UCSD-AML1 (cell line): ENCODE data around the gene LITAF.
"Not testable (repeated sequence)": the region's sequence is repeated elsewhere in the genome, so short reads cannot be mapped to it uniquely, and the experiment has no call there.

ENCODE experiments used
- DNase-seq: peaks from one replicate; lab custom pipeline; 2025; ENCODE audit not compliant: unreplicated experiment; lab: John Stamatoyannopoulos, UW

LITAF gene

GRCh38 chr16:11621539-11621919 lies 34.8 kb upstream of the LITAF start:
- no peak for DNase-seq

DNA sequence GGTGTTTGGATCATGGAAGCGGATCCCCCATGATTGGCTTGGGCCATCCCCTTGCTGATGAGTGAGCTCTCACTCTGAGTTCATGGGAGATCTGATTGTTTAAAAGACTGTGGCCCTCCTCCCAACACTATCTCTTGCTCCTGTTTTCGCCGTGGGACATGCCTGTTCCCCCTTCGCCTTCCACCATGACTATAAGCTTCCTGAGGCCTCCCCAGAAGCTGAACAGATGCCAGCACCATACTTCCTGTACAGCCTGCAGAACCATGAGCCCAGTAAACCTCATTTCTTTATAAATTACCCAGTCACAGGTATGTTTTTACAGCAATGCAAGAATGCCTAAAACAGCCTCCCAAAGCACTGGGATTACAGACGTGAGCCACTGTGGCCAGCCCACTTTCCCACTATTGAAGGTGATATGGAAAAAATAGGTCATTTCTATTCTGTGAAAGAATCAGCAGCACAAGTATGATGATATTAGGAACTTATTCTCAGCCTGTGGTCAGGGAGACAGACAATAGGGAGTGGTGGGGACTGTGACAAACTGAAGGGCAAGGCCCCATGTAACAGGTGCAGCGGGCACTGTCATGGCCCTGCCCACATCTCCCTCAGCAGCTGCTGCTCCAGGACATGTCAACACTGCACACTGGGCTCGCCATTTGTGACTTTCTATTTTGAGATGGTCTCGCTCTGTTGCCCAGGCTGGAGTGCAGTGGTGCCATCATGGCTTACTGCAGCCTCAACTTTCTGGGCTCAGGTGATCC lies 33.7 kb upstream of the LITAF start:
- no peak for DNase-seq

DNA sequence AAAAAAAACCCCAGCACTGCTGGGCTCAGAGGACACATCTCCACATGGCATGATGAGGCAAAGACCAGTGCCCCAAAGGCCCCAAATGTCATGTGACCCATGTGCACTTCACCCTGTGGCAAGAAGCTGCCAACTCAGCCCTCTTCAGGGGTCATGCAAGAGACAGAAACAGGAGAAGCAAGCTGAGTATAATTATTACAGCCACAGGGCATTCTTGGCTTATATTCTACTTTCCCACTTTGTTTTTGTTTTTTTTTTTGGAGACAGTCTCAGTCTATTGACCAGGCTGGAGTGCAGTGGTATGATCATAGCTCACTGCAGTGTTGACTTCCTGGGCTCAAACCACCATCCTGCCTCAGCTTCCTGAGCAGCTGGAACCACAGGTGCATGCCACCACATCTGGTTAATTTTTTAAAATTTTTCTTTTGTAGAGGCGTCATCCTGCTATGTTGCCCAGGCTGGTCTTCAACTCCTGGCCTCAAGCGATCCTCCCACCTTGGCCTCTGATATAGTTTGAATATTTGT lies 32.7 kb upstream of the LITAF start:
- DNase-seq, result peak; percentile 50

GRCh38 chr16:11618107-11618717 lies 31.5 kb upstream of the LITAF start:
- no peak for DNase-seq

- no peak for DNase-seq
These were observed 29.2 kb upstream of the LITAF start for GRCh38 chr16:11615748-11616447.

DNA sequence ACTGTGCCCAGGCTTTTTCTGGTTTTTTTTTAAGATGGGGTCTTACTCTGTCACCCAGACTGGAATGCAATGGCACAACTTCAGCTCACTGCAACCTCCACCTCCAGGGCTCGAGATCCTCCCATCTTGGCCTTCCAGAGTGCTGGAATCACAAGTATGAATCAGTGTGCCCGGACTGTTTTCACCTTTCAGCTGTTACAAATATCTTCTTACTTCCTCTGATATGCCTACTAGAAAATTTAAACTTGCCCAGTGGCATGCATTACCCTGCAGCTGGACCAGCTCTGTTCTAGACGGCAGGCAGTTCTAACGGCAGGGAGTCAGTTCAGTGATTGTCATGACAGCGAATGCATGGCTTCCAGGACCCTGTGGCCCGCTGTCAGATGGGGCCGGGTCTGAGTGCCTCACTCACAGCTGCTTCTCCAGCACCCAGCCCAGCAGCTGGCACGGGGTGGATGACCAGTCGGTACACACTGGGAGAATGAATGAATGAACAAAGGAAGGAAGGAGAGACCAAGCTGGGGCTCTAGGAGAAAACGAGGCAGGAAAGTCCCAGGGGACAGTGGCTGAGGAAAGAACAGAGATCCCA lies 28.0 kb upstream of the LITAF start:
- DNase-seq, result no peak

DNA sequence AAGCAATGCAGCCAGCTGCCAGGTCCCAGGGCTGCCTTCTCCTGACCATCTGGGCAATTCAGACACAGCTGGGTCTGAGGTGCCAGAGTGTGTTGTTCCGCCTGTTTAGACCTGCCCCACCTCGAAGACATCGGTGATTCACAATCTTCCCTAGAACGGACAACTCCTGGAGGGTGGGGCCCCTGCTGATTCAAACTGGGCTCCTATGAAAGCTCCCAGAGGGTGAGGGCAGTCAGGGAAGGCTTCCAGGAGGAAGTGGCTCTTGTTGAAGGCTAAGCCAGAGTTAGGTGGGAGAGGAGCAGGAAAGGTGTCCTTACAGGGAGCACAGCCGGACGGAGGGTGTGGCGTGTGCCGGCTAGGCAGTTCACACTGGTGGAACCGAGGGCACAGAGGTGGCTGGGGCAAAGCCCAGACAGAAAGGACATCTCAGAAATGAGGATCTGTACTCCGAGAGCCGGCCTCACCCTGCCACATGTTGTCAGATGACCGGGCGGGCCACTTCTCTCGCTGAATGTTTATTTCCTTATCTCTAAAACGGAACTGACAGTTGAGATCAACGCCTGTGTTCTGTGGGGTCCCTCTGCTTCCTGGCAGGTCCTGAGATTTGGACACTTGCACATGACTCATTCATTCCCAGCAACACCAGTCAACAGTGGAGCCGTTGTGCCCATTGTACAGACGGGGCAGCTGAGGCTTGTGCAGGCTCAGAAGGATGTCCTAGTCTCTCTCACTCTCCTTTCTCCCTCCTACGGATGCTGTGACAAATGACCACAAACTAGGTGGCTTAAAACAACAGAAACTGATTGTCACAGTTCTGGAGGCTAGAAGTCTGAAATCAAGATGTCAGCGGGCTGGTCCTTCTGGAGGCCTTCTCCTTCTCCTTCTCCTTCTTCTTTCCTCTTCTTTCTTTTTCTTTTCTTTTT lies 26.9 kb upstream of the LITAF start:
- peak; percentile 51 for DNase-seq

DNA sequence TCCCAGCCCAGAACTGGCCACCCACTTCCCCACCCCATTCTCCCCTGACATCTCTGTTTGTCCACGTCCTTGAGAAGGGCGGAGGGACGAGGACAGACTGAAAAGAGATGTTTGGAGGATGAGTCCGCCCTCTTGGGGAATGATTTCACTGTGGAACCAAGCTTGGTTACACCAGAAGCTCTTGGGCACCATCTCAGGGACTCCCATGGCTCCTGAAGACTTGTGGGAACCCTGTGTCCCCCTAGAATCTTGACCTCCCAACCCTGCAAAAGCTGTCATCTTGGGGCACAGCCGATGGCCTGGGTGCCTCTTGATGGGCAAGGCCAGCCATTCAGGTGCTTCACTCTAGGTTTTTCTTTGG lies 25.9 kb upstream of the LITAF start:
- DNase-seq, result no peak

GRCh38 chr16:11611871-11612664 lies 25.3 kb upstream of the LITAF start:
- DNase-seq, result peak; percentile 54

DNA sequence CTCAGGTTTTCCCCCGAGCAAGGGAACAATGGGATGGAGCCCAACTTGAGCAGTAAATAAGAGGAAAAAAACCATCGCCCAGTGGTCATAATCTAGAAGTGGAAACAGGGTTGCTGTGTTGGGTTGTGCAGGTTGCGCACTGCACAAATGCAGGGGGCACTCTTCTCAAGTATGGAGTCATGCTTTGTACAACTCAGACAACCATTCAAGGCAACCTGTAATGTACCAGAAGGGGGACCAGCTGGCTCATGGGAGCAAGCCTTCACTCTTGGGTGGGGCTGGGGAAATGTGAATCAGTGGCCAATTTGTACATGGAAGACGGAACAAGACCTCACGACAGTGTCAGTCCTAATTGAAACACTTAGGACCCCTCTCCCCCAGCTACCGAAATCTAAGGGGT lies 23.9 kb upstream of the LITAF start:
- DNase-seq, result no peak

DNA sequence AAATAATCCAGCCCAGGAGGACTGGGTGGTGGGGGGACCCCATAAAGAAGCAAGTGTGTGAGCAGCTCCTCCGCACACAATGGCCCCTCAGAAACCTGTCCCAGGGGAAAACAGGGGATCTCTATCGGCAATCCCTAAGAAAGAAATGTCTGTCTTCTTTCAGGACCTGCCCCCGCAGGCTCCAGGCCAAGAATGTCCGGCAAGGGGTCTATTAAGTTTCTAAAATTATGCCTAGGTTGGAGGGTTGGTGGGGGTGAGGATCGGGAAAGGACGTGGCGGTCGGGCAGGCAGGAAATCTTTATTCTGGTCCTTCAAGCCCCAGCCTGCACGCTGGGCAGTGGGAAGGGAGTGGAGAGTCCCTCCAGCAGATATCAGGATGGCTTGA lies 23.4 kb upstream of the LITAF start:
- DNase-seq, result no peak

DNA sequence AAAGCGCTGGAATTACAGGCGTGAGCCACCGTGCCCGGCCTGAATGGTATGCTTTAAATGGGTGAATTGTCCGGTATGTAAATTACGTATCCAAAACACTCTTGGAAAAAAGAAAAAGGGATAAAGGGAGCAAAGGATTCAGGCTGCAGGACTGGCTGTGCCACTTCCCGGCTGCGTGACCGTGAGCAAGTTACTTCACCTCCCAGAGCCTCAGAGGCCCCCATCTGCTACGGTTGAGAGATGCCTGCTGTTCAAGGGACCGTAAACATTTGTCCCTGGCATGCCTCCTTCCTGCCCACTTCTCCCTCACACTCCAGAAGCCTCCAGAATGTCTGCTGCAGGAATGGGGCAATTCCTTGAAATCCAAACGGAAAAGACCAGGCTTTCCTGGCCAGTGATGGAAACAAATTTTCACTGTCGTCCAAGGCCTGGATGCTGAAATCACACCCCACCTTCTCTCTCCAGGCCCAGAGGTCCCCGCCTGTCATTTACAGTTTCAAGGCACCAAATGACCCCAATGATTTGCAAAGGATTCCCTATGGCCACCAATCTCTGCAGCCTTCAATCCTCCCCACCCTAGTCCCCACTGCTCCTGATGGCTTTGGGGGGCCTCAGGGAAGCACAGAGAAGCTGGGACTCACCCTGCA lies 22.9 kb upstream of the LITAF start:
- DNase-seq, result no peak

DNA sequence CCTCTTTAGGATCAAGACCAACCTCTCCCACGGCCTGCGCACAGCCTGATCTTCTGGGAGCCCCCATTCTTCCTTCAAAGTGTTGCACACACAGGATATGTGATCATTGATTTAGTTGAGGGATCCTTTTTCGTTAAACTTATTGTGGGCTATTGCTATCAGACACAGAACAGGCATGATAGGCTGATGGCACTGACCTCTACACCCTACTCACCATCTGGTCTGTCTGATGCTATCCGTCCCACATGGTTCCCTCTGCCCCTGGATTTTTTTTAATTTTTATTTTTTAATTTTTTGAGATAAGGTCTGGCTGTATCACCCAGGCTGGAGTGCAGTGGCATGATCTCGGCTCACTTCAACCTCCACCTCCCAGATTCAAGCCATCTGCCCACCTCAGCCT lies 19.2 kb upstream of the LITAF start:
- no peak for DNase-seq

- no peak for DNase-seq
These were observed 18.8 kb upstream of the LITAF start for GRCh38 chr16:11605564-11605886.

- peak; percentile 66 for DNase-seq
These were observed 18.3 kb upstream of the LITAF start for GRCh38 chr16:11604783-11605563.

GRCh38 chr16:11604296-11604695 lies 17.6 kb upstream of the LITAF start:
- DNase-seq, result not testable (repeated sequence)

- no peak for DNase-seq
These were observed 16.6 kb upstream of the LITAF start for GRCh38 chr16:11603331-11603750.

DNA sequence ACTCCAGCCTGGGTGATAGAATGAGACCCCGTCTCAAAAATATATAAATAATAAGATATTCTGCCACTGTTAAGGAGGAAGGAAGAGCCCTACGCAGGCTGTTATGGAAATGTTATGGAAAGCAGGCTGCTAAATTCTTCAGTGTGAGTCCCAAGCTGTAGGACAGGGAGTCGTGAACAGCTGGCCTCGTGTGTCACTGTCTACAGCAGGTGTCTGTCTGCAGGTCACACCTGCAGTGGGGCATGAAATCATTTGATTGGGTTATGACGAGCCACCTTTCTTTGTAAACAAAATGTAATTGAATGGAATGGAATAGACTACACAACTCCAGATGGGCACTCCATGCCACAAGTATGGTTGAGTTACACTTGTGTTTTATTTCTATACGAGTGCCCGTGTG lies 15.6 kb upstream of the LITAF start:
- DNase-seq, result no peak

- DNase-seq, result no peak
These were observed 15.2 kb upstream of the LITAF start for GRCh38 chr16:11601911-11602310.
